K562 (cell line): ENCODE data around the gene LTO1.

Experiments
- CTCF ChIP-seq, 3 experiments: IDR thresholded peaks in 2 of 3; conservative IDR thresholded peaks in 1 of 3; 2 replicates each; pipeline ENCODE4 v1.5.1; 2011 to 2012; ENCODE audit warnings: low read length in 3 of 3, mild to moderate bottlenecking in 3 of 3, control low read depth in 2 of 3, improper control_type of control experiment in 1 of 3, inconsistent platforms in 1 of 3, low read depth in 1 of 3, mixed read lengths in 1 of 3, moderate library complexity in 1 of 3; ENCODE audit not compliant: insufficient read depth in 2 of 3
- CTCFL ChIP-seq: IDR thresholded peaks from 2 replicates; pipeline ENCODE4 v1.6.1; 2011; ENCODE audit warnings: borderline replicate concordance, low read depth, mild to moderate bottlenecking, moderate library complexity, low read length; ENCODE audit not compliant: insufficient read depth, poor library complexity, severe bottlenecking
- E2F5 ChIP-seq: sonication (generic); formaldehyde crosslinking; IDR thresholded peaks from 2 replicates; pipeline ENCODE4 v1.8.0; 2022; ENCODE audit warnings: mild to moderate bottlenecking, missing genetic modification reagents
- HEY1 ChIP-seq: fragments of 250-450 bp; sonication (Bioruptor Pico); IDR thresholded peaks from 2 replicates; pipeline ENCODE4 v1.5.0; 2020; ENCODE audit warnings: mild to moderate bottlenecking, moderate library complexity, borderline replicate concordance
- NRF1 ChIP-seq, 2 experiments: fragments of 450-650 bp; IDR thresholded peaks in 1 of 2; conservative IDR thresholded peaks in 1 of 2; 2 replicates each; pipeline ENCODE4 v1.6.1; 2014; ENCODE audit warnings: mild to moderate bottlenecking in 2 of 2
- POLR2A ChIP-seq: fragments of 450-650 bp; conservative IDR thresholded peaks from 2 replicates; pipeline ENCODE4 v1.6.1; 2016
- RBBP5 ChIP-seq: fragments of 200-600 bp; sonication (generic); IDR thresholded peaks from 2 replicates; pipeline ENCODE4 v1.6.1; 2012; ENCODE audit warnings: borderline replicate concordance, mild to moderate bottlenecking, low read length, control low read depth, inconsistent platforms; ENCODE audit not compliant: insufficient read depth, poor library complexity, severe bottlenecking
- TAF1 ChIP-seq: IDR thresholded peaks from 2 replicates; pipeline ENCODE4 v1.6.1; 2011; ENCODE audit warnings: mild to moderate bottlenecking, low read length, moderate library complexity; ENCODE audit not compliant: insufficient read depth, control insufficient read depth, severe bottlenecking; ENCODE audit errors: extremely low read depth
- TBP ChIP-seq: optimal IDR thresholded peaks from 2 replicates; pipeline ENCODE3; 2011; ENCODE audit warnings: low read depth, low read length, improper control_type of control experiment
- ZBTB40 ChIP-seq, 2 experiments: fragments of 450-650 bp in 1 of 2; sonication (generic) in 1 of 2; formaldehyde crosslinking in 1 of 2; IDR thresholded peaks; 2 replicates each; pipeline versions ENCODE4 v1.7.1 to v1.9.0; 2016 to 2022; ENCODE audit warnings: inconsistent platforms in 1 of 2, mild to moderate bottlenecking in 1 of 2, missing genetic modification reagents in 1 of 2
- ZBTB8A ChIP-seq: fragments of 450-650 bp; IDR thresholded peaks from 2 replicates; pipeline ENCODE4 v1.6.1; 2018; ENCODE audit warnings: mild to moderate bottlenecking, moderate library complexity; ENCODE audit not compliant: partially characterized antibody
- ZNF699 ChIP-seq: fragments of 250-450 bp; sonication (Bioruptor Pico); IDR thresholded peaks from 2 replicates; pipeline ENCODE4 v1.8.0; 2021; ENCODE audit warnings: mild to moderate bottlenecking, moderate library complexity; ENCODE audit not compliant: insufficient replicate concordance
- ZSCAN29 ChIP-seq: fragments of 450-650 bp; IDR thresholded peaks from 2 replicates; pipeline ENCODE4 v1.6.1; 2017

GRCh38 chr11:69624293-69624692 is 50.9 kb downstream of the LTO1 start:
- TF ChIP-seq TAF1 (no peak), ZSCAN29 (no peak), CTCFL (no peak), TBP (no peak), CTCF (IDR thresholded peaks at IDR 0.05 in 2 of 3, conservative IDR thresholded peaks at IDR 0.05 in 1 of 3; ENCODE audit: insufficient read depth in 2 of 3, low read depth in 1 of 3, low read length in 3 of 3) (no peak), E2F5 (no peak), ZBTB40 (IDR thresholded peaks at IDR 0.05) (no peak), ZBTB40 (CRISPR knock-in tag; IDR thresholded peaks at IDR 0.05) (no peak), HEY1 (CRISPR knock-in tag) (no peak), RBBP5 (no peak), POLR2A (no peak), ZBTB8A (no peak), NRF1 (conservative IDR thresholded peaks at IDR 0.05 in 1 of 2, IDR thresholded peaks at IDR 0.05 in 1 of 2) (no peak), ZNF699 (no peak)
